Panc1 (cell line): Measurements from ENCODE around the gene CIDEA. TPM values are rescaled to one million over a fixed set of nuclear protein-coding genes. Genes with fewer than 3 reads are reported as not detected.
"Not testable (repeated sequence)": the region's sequence is repeated elsewhere in the genome, so short reads cannot be mapped to it uniquely, and the experiment has no call there.

ENCODE experiments used
- ATAC-seq: fragments of 200-7000 bp; cut with Tn5 transposase; 2 replicates; pipeline ENCODE4 v1.9.1; 2020; ENCODE audit warnings: mild to moderate bottlenecking, moderate library complexity
- BruUV-seq: library from RNA; stranded (reverse); fragments of 400-500 nt; replicated peaks from 2 replicates; lab custom pipeline; 2021; lab: Mats Ljungman, UMichigan
- CTCF ChIA-PET: fragments of 300-600 bp; sonication (Branson Sonifier 250); formaldehyde crosslinking; loops from one replicate; lab custom pipeline; 2022; ENCODE audit warnings: antibody characterized with exemption; lab: Charles Lee
- POLR2A ChIA-PET: fragments of 300-600 bp; sonication (Branson Sonifier 250); formaldehyde crosslinking; loops from one replicate; lab custom pipeline; 2022; ENCODE audit warnings: antibody characterized with exemption; lab: Charles Lee
- DNase-seq: peaks from one replicate; pipeline ENCODE4 v3.0.0-alpha.2; 2010; ENCODE audit warnings: low read depth, low spot score
- H3K27ac ChIP-seq: 2 replicates; pipeline ENCODE4 v1.5.1; 2011; ENCODE audit warnings: mild to moderate bottlenecking, low read length, inconsistent platforms
- H3K27me3 ChIP-seq: fragments of 200-500 bp; sonication (Bioruptor generic); 2 replicates; pipeline ENCODE4 v1.6.0; 2014; ENCODE audit warnings: low read length, inconsistent platforms; ENCODE audit not compliant: control insufficient read depth, insufficient read depth
- H3K36me3 ChIP-seq: fragments of 200-500 bp; sonication (Bioruptor generic); 2 replicates; pipeline ENCODE4 v1.5.1; 2014; ENCODE audit warnings: inconsistent platforms, mild to moderate bottlenecking, low read length, moderate library complexity; ENCODE audit not compliant: control insufficient read depth, insufficient read depth
- H3K4me1 ChIP-seq: 2 replicates; pipeline ENCODE4 v1.5.1; 2011; ENCODE audit warnings: inconsistent platforms, mild to moderate bottlenecking, low read length, moderate library complexity; ENCODE audit not compliant: control insufficient read depth, insufficient read depth
- H3K4me3 ChIP-seq, 2 experiments: 2 replicates each; pipeline ENCODE4 v1.5.1; 2011 to 2012; ENCODE audit warnings: low read depth in 2 of 2, low read length in 2 of 2, mild to moderate bottlenecking in 2 of 2, inconsistent platforms in 1 of 2, moderate library complexity in 1 of 2
- H3K9me3 ChIP-seq: fragments of 200-500 bp; sonication (Bioruptor generic); 2 replicates; pipeline ENCODE4 v1.5.1; 2014; ENCODE audit warnings: low read depth, mild to moderate bottlenecking, inconsistent platforms, low read length, moderate library complexity; ENCODE audit not compliant: control insufficient read depth, insufficient read depth
- CTCF ChIP-seq: fragments of 450-650 bp; IDR thresholded peaks from 2 replicates; pipeline ENCODE4 v1.5.1; 2017; ENCODE audit warnings: mild to moderate bottlenecking
- POLR2AphosphoS5 ChIP-seq: IDR thresholded peaks from 2 replicates; pipeline ENCODE4 v1.6.1; 2012; ENCODE audit warnings: mild to moderate bottlenecking, low read depth, low read length, moderate library complexity
- SIN3A ChIP-seq: IDR thresholded peaks from 2 replicates; pipeline ENCODE4 v1.6.1; 2012; ENCODE audit warnings: low read depth, mild to moderate bottlenecking, low read length, moderate library complexity, borderline replicate concordance; ENCODE audit not compliant: insufficient read depth
- TCF7L2 ChIP-seq: IDR thresholded peaks from 2 replicates; pipeline ENCODE4 v1.6.1; 2011; ENCODE audit warnings: mild to moderate bottlenecking, low read depth, low read length, inconsistent platforms
- in situ Hi-C: cut with HindIII; loops from 2 replicates; pipeline ENCODE4 v1.10.0; 2016; ENCODE audit warnings: low sequenced_read_pairs, low pct_unique_long_range_greater_than_20kb
- intact Hi-C: fragments of 100-400 bp; cut with micrococcal nuclease; formaldehyde crosslinking; loops from one replicate; pipeline ENCODE4 v1.10.0; 2022; ENCODE audit not compliant: unreplicated experiment
- total RNA-seq: library from RNA; stranded (reverse); gene quantifications from one replicate; pipeline ENCODE4 v1.2.1, GENCODE V29; 2021; ENCODE audit not compliant: unreplicated experiment
- TF ChIP-seq, protein P1 (sequence below), 2 experiments: IDR thresholded peaks; 2 replicates each; pipeline ENCODE4 v1.6.1; 2011 to 2012; ENCODE audit warnings: low read depth in 2 of 2, control low read depth in 1 of 2, low read length in 1 of 2, mild to moderate bottlenecking in 1 of 2, moderate library complexity in 1 of 2; ENCODE audit not compliant: insufficient read depth in 1 of 2

Gene CIDEA
- total RNA-seq, 1 experiment from 2014 or later: not detected

DNA sequence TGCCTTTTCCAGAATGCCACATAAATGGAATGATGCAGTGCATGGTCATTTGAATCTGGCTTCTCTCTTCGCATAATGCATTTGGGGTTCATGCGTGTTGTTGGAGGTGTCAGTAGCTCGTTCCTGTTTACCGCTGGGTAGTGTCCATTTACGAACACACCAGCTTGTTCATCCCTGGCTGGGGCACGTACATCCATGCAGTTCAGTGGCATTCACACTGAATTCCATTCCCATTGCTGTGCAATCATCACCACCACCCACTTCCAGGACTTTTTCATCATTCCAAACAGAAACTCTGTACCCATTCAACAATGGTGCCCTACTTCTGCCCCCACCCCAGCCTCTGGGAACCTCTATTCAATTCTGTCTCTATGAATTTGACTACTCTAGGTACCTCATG, 14.7 kb upstream of the CIDEA start:
- Histone ChIP-seq H3K9me3 (no peaks in the 10 kb centered on the region), H3K27ac (no peak overlapping the region), H3K36me3 (no peaks in the 10 kb centered on the region), H3K4me1 (no peaks in the 10 kb centered on the region), H3K27me3 (peaks cover 10% of the 10 kb centered on the region), H3K4me3 (no peak overlapping the region)
- in situ Hi-C loops (no loop called here), intact Hi-C loops (no loop called here)
- ChIA-PET POLR2A (no interaction called here), CTCF (no interaction called here)
- no TSS peak for BruUV-seq
- DNase-seq (no peak), ATAC-seq (no peak)
- TF ChIP-seq SIN3A (no peak), POLR2AphosphoS5 (no peak), TCF7L2 (no peak), CTCF (no peak)
- TF ChIP-seq, protein P1, sequence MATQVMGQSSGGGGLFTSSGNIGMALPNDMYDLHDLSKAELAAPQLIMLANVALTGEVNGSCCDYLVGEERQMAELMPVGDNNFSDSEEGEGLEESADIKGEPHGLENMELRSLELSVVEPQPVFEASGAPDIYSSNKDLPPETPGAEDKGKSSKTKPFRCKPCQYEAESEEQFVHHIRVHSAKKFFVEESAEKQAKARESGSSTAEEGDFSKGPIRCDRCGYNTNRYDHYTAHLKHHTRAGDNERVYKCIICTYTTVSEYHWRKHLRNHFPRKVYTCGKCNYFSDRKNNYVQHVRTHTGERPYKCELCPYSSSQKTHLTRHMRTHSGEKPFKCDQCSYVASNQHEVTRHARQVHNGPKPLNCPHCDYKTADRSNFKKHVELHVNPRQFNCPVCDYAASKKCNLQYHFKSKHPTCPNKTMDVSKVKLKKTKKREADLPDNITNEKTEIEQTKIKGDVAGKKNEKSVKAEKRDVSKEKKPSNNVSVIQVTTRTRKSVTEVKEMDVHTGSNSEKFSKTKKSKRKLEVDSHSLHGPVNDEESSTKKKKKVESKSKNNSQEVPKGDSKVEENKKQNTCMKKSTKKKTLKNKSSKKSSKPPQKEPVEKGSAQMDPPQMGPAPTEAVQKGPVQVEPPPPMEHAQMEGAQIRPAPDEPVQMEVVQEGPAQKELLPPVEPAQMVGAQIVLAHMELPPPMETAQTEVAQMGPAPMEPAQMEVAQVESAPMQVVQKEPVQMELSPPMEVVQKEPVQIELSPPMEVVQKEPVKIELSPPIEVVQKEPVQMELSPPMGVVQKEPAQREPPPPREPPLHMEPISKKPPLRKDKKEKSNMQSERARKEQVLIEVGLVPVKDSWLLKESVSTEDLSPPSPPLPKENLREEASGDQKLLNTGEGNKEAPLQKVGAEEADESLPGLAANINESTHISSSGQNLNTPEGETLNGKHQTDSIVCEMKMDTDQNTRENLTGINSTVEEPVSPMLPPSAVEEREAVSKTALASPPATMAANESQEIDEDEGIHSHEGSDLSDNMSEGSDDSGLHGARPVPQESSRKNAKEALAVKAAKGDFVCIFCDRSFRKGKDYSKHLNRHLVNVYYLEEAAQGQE (IDR thresholded peaks at IDR 0.05; ENCODE audit: insufficient read depth in 1 of 2, low read depth in 2 of 2, low read length in 1 of 2): no peak

DNA sequence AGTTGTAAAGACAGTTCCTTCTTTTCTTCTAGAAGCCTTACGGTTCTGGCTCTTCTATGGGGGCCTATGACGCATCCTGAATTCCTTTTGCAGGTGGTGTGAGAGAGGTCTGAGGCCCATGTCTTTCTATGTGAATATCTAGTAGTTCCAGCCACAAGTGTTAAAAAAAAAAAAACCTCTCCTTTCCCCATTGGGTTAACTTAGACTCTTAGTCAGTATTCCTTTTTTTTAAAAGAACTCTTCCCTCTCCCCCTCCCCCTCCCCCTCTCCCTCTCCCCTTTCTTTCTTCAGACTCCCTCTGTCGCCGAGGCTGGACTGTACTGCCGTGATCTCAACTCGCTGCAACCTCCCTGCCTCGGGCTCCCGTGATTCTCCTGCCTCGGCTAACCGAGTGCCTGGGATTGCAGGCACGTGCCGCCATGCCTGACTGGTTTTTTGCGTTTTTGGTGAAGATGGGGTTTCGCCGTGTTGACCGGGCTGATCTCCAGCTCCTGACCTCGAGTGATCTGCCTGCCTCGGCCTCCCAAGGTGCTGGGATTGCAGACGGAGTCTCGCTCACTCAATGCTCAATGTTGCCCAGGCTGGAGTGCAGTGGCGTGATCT, 11.4 kb upstream of the CIDEA start:
- no peaks in the 10 kb centered on the region for H3K9me3 ChIP-seq
- no peak for DNase-seq
- H3K4me3 ChIP-seq: no peak overlapping the region
- in situ Hi-C loops (no loop called here), intact Hi-C loops (no loop called here)
- POLR2A ChIA-PET: no interaction called here
- peaks cover 10% of the 10 kb centered on the region for H3K27me3 ChIP-seq
- H3K36me3 ChIP-seq: no peaks in the 10 kb centered on the region
- TF ChIP-seq SIN3A: no peak
- no peak for TF ChIP-seq POLR2AphosphoS5
- no peak for TF ChIP-seq CTCF
- TF ChIP-seq TCF7L2: no peak
- TF ChIP-seq, protein P1 (IDR thresholded peaks at IDR 0.05; ENCODE audit: insufficient read depth in 1 of 2, low read depth in 2 of 2, low read length in 1 of 2): no peak
- no peak for ATAC-seq
- no peak overlapping the region for H3K27ac ChIP-seq
- H3K4me1 ChIP-seq: no peaks in the 10 kb centered on the region
- CTCF ChIA-PET: no interaction called here
- BruUV-seq: no TSS peak

- POLR2A ChIA-PET, H3K4me3 ChIP-seq, ATAC-seq, in situ Hi-C loops, intact Hi-C loops, CTCF ChIA-PET, H3K4me1 ChIP-seq, H3K36me3 ChIP-seq, H3K27me3 ChIP-seq, H3K9me3 ChIP-seq, H3K27ac ChIP-seq, BruUV-seq, DNase-seq: not testable (repeated sequence)
Measured at GRCh38 chr18:12243272-12243671, 10.9 kb upstream of the CIDEA start.
